Upper lobe of left lung (tissue), 6 donors: ENCODE data around the gene PPP1R1B. TPM values are rescaled to one million over a fixed set of nuclear protein-coding genes. Genes with fewer than 3 reads are reported as not detected.
A peak's percentile ranks its signal among the peaks of the same experiment; 100 is the strongest.

Experiments used
- ATAC-seq, 2 donors: fragments of 200-7000 bp; cut with Tn5 transposase; one replicate each; pipeline ENCODE4 v1.9.1; 2022; ENCODE audit warnings: mild to moderate bottlenecking in 2 of 2, moderate library complexity in 2 of 2; ENCODE audit not compliant: low FRiP score in 2 of 2
- DNase-seq, 2 donors: peaks; one replicate each; pipeline ENCODE4 v3.0.0-alpha.2; 2019 to 2020
- H3K27ac ChIP-seq, 4 donors: fragments of 200-600 bp; sonication (generic); one replicate each; pipeline ENCODE4 v1.5.1; 2016 to 2019
- H3K27me3 ChIP-seq, 4 donors: fragments of 200-600 bp; sonication (generic); one replicate each; pipeline ENCODE4 v1.5.1; 2017 to 2019
- H3K36me3 ChIP-seq, 4 donors: fragments of 200-600 bp; sonication (generic); one replicate each; pipeline ENCODE4 v1.5.1; 2016 to 2019
- H3K4me1 ChIP-seq, 4 donors: fragments of 200-600 bp; sonication (generic); one replicate each; pipeline ENCODE4 v1.5.1; 2018 to 2019
- H3K4me3 ChIP-seq, 4 donors: fragments of 200-600 bp; sonication (generic); one replicate each; pipeline ENCODE4 v1.5.1; 2017 to 2019; ENCODE audit warnings: mild to moderate bottlenecking in 2 of 4, moderate library complexity in 1 of 4
- H3K9me3 ChIP-seq, 4 donors: fragments of 200-600 bp; sonication (generic); one replicate each; pipeline ENCODE4 v1.5.1; 2018 to 2019
- CTCF ChIP-seq, 6 experiments: fragments of 450-650 bp in 4 of 6; fragments of 200-600 bp in 2 of 6; sonication (generic) in 2 of 6; IDR thresholded peaks; one replicate each; pipeline ENCODE4 v1.5.1; 2016 to 2019; ENCODE audit warnings: antibody characterized with exemption in 6 of 6
- EP300 ChIP-seq, 4 donors: sonication (generic); formaldehyde crosslinking; IDR thresholded peaks; one replicate each; pipeline ENCODE4 v1.5.1; 2017; ENCODE audit warnings: antibody characterized with exemption in 4 of 4, control low read depth in 2 of 4
- POLR2A ChIP-seq, 4 donors: fragments of 450-650 bp; IDR thresholded peaks; one replicate each; pipeline ENCODE4 v1.5.1; 2016 to 2017; ENCODE audit warnings: antibody characterized with exemption in 4 of 4, mild to moderate bottlenecking in 2 of 4
- POLR2AphosphoS5 ChIP-seq, 2 donors: sonication (generic); formaldehyde crosslinking; IDR thresholded peaks; one replicate each; pipeline ENCODE4 v1.5.1; 2017; ENCODE audit warnings: antibody characterized with exemption in 2 of 2
- WGBS, 2 donors: methylation state at CpG; one replicate each; pipeline ENCODE4 v1.1.5; 2017 to 2018; 5-methylcytosine and 5-hydroxymethylcytosine counted together
- total RNA-seq, 6 donors: library from RNA; depleted of rRNA in 4 of 6; stranded (reverse); fragments of >200 nt in 4 of 6; gene quantifications; one replicate each; pipeline versions ENCODE4 v1.1.0 to v1.2.1, GENCODE V29; 2016 to 2021
- donor health status: DM: no; HTN: no; CAD: no; lungs with moderate emphysema.
- donor health status: DM: no; HTN: yes; CAD: no; lungs with severe emphysema.

PPP1R1B gene
- total RNA-seq, 6 donors from 2014 or later: 10.9 to 22.4 (median 13.8) TPM

GRCh38 chr17:39658760-39659159 is 32.0 kb downstream of the PPP1R1B start:
- Histone ChIP-seq H3K4me1 (peaks cover 54 to 82% (median 74%) of the 10 kb centered on the region in 4 donors), H3K9me3 (no peaks in the 10 kb centered on the region), H3K36me3 (peaks cover 5 to 73% (median 43%) of the 10 kb centered on the region in 4 donors), H3K27me3 (no peaks in the 10 kb centered on the region), H3K27ac (peak overlapping the region; percentile 77 to 91 (median 88)), H3K4me3 (peak overlapping the region in 1 of 4 donors; percentile 8)
- ATAC-seq: no peak
- no peak for TF ChIP-seq CTCF (IDR thresholded peaks at IDR 0.05)
- no peak for TF ChIP-seq POLR2A (IDR thresholded peaks at IDR 0.05)
- TF ChIP-seq POLR2AphosphoS5 (IDR thresholded peaks at IDR 0.05): no peak
- no peak for TF ChIP-seq EP300 (IDR thresholded peaks at IDR 0.05)
- DNase-seq: no peak
- WGBS, 2 donors: 85 to 91% methylated on average over 3 of the region's 3 CpGs

- ATAC-seq (no peak), DNase-seq (no peak)
- H3K4me3 ChIP-seq: peak overlapping the region in 2 of 4 donors; percentile 3 to 30
- H3K27me3 ChIP-seq: no peaks in the 10 kb centered on the region
- peaks cover 61 to 82% (median 74%) of the 10 kb centered on the region in 4 donors for H3K4me1 ChIP-seq
- H3K36me3 ChIP-seq: peaks cover 5 to 67% (median 43%) of the 10 kb centered on the region in 4 donors
- 42 to 46% methylated on average over 12 to 15 of the region's 15 CpGs for whole genome bisulfite sequencing, 2 donors
- no peaks in the 10 kb centered on the region for H3K9me3 ChIP-seq
- TF ChIP-seq EP300 (IDR thresholded peaks at IDR 0.05): no peak
- no peak for TF ChIP-seq POLR2A (IDR thresholded peaks at IDR 0.05)
- no peak for TF ChIP-seq POLR2AphosphoS5 (IDR thresholded peaks at IDR 0.05)
- no peak for TF ChIP-seq CTCF (IDR thresholded peaks at IDR 0.05)
- peak overlapping the region; percentile 77 to 91 (median 88) for H3K27ac ChIP-seq
Measured at GRCh38 chr17:39659279-39660010, 32.7 kb downstream of the PPP1R1B start.

DNA sequence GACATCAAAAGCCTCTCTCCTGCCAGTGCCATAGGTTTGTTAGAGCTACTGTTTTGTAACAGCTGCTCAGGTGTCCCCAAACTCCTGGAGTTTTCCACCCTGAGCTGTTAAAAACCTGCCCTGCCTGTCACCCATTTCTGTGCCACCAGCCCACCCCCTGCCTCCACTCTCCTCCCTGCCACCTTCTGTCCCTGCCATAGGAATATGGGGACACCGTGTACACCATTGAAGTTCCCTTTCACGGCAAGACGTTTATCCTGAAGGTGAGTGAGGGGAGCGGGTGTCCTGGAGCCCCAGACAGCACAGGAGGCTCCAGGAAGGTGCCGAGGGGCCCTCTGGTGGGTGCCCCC is 33.2 kb downstream of the PPP1R1B start:
- no peak for TF ChIP-seq POLR2AphosphoS5 (IDR thresholded peaks at IDR 0.05)
- 76 to 86% methylated on average over 1 to 5 of the region's 5 CpGs for WGBS, 2 donors
- ATAC-seq (no peak), DNase-seq (no peak)
- H3K36me3 ChIP-seq: peaks cover 5 to 66% (median 42%) of the 10 kb centered on the region in 4 donors
- peaks cover 66 to 83% (median 76%) of the 10 kb centered on the region in 4 donors for H3K4me1 ChIP-seq
- peak overlapping the region in 2 of 4 donors; percentile 3 to 30 for H3K4me3 ChIP-seq
- peak overlapping the region; percentile 77 to 91 (median 88) for H3K27ac ChIP-seq
- no peaks in the 10 kb centered on the region for H3K9me3 ChIP-seq
- no peaks in the 10 kb centered on the region for H3K27me3 ChIP-seq

DNA sequence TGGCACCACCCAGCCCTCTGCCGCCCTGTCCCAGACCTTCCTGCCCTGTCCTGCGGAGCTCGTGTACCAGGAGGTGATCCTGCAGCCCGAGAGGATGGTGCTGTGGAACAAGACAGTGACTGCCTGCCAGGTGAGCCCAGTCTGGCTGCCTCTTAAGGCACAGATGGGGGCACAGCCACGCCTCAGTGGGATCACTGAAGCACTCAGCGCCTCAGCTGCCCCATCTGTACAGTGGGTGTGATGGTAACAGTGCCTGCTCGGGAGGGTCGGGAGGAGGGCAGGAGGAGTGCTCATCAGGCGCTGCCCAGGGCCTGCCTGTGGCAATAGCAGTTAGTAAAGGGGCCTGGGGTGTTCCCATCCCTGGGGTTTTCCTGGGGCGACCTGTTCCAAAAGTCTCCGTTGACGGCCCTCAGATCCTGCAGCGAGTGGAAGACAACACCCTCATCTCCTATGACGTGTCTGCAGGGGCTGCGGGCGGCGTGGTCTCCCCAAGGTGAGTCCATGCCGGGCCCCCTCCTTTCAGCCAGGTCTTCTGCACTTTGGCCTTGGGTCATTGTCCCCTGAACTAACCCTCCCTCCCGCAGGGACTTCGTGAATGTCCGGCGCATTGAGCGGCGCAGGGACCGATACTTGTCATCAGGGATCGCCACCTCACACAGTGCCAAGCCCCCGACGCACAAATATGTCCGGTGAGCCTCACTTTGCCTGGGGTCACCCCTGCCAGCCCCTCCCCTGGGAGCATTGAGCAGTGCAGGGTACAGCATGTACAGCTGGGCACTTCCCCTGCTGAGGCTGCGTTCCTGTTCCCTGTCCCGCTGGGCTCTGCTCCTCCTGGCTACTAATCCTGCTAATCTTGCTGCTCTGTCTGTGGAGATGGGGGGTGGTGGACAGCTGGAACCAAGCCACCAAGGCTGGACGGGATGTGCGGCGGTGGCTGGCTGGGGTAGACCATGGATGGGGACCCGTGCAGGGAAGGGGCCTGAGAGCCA is 33.9 kb downstream of the PPP1R1B start:
- Histone ChIP-seq H3K36me3 (peaks cover 5 to 66% (median 40%) of the 10 kb centered on the region in 4 donors), H3K27ac (peak overlapping the region; percentile 77 to 91 (median 88)), H3K9me3 (no peaks in the 10 kb centered on the region), H3K27me3 (no peaks in the 10 kb centered on the region), H3K4me3 (peak overlapping the region in 2 of 4 donors; percentile 3 to 30), H3K4me1 (peaks cover 73 to 90% (median 80%) of the 10 kb centered on the region in 4 donors)
- TF ChIP-seq CTCF (IDR thresholded peaks at IDR 0.05) (no peak), POLR2A (IDR thresholded peaks at IDR 0.05) (no peak), POLR2AphosphoS5 (IDR thresholded peaks at IDR 0.05) (peak; percentile 75 to 87), EP300 (IDR thresholded peaks at IDR 0.05) (peak in 2 of 4 donors; percentile 79 to 81)
- ATAC-seq (peak in 1 of 2 donors; percentile 57), DNase-seq (peak; percentile 55 to 63)
- WGBS, 2 donors: 76 to 87% methylated on average over 22 to 33 of the region's 35 CpGs
